ENCODE measurements around the gene TNFAIP6. TPM values are rescaled to one million over a fixed set of nuclear protein-coding genes. Genes with fewer than 3 reads are reported as not detected.

The TNFAIP6 gene
- total RNA-seq, 1 donor from 2014 or later: not detected

DNA sequence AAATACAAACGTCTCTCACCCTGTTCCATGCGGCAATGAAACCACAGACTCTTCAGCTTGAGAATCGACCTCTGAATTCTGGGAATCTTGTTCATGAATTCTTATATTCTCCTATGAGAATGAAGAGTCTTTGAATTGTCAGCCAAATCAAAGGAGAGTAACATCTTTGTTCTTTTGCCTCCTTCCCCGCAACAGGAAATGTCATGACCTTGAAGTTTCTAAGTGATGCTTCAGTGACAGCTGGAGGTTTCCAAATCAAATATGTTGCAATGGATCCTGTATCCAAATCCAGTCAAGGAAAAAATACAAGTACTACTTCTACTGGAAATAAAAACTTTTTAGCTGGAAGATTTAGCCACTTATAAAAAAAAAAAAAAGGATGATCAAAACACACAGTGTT, 21.8 kb downstream of the TNFAIP6 start:
- H3K4me1 Mint-ChIP-seq (ENCODE audit: unreplicated experiment): no peaks in the 10 kb centered on the region
- H3K4me3 Mint-ChIP-seq (ENCODE audit: unreplicated experiment): no peak overlapping the region
- H3K9me3 Mint-ChIP-seq (ENCODE audit: unreplicated experiment): no peaks in the 10 kb centered on the region
- no peak for DNase-seq (ENCODE audit: low spot score)
- peaks cover 1% of the 10 kb centered on the region for H3K27me3 Mint-ChIP-seq (ENCODE audit: unreplicated experiment)
- TF ChIP-seq, protein P1, sequence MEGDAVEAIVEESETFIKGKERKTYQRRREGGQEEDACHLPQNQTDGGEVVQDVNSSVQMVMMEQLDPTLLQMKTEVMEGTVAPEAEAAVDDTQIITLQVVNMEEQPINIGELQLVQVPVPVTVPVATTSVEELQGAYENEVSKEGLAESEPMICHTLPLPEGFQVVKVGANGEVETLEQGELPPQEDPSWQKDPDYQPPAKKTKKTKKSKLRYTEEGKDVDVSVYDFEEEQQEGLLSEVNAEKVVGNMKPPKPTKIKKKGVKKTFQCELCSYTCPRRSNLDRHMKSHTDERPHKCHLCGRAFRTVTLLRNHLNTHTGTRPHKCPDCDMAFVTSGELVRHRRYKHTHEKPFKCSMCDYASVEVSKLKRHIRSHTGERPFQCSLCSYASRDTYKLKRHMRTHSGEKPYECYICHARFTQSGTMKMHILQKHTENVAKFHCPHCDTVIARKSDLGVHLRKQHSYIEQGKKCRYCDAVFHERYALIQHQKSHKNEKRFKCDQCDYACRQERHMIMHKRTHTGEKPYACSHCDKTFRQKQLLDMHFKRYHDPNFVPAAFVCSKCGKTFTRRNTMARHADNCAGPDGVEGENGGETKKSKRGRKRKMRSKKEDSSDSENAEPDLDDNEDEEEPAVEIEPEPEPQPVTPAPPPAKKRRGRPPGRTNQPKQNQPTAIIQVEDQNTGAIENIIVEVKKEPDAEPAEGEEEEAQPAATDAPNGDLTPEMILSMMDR (IDR thresholded peaks at IDR 0.05; ENCODE audit: unreplicated experiment): no peak
- no peak overlapping the region for H3K27ac Mint-ChIP-seq (ENCODE audit: unreplicated experiment)
- H3K36me3 Mint-ChIP-seq (ENCODE audit: low read depth, unreplicated experiment): no peaks in the 10 kb centered on the region

DNA sequence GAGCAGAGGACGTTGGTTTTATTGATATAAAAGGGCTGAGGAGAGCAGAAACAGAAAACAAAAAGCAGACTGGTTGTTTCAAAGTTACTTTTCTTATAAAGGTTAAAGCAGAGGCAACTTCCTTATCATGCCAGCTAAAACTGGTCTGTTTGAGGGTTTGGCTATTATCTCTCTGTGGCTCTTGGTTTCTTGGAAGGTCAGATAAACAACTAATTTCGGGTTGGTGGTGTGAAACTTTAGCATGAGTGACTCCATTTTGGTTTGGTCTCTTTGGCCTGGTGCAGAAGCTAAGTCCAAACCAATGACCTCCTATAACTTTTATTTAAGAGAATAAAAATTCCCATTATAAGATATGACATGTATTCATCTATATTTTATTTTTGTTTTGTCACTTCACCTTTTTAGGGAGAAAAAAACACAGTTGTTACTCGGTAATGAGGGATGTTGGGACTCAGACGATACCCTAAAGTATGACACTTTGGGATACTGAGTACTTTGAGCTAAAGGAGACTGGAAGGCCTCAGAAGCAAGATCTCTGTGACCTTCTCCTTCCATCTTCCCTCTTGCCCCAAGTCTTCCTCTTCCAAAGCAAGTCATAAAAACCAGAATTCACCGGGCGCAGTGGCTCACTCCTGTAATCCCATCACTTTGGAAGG, 23.3 kb downstream of the TNFAIP6 start:
- Mint-ChIP-seq H3K27ac (ENCODE audit: unreplicated experiment) (no peak overlapping the region), H3K36me3 (ENCODE audit: low read depth, unreplicated experiment) (no peaks in the 10 kb centered on the region), H3K4me1 (ENCODE audit: unreplicated experiment) (no peaks in the 10 kb centered on the region), H3K9me3 (ENCODE audit: unreplicated experiment) (no peaks in the 10 kb centered on the region), H3K4me3 (ENCODE audit: unreplicated experiment) (no peak overlapping the region), H3K27me3 (ENCODE audit: unreplicated experiment) (peaks cover 1% of the 10 kb centered on the region)
- no peak for DNase-seq (ENCODE audit: low spot score)
- TF ChIP-seq, protein P1 (IDR thresholded peaks at IDR 0.05; ENCODE audit: unreplicated experiment): no peak

DNA sequence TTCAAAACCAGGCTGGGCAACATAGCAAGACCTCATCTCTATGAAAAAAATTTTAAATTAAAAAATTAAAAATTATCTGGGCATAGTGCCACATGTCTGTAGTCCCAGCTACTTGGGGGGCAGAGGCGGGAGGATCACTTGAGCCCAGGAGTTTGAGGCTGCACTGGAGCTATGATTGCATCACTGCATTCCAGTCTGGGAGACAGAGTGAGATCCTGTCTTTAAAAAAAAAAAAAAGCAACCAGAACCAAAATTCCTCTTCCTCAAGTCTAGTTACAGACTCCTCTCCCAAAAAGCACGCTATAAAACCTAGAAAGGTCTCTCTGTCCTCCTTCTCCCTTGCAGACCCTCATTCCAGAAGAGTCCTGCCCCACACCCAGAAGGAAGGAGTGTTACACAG, 23.9 kb downstream of the TNFAIP6 start:
- Mint-ChIP-seq H3K36me3 (ENCODE audit: low read depth, unreplicated experiment) (no peaks in the 10 kb centered on the region), H3K27ac (ENCODE audit: unreplicated experiment) (no peak overlapping the region), H3K4me1 (ENCODE audit: unreplicated experiment) (no peaks in the 10 kb centered on the region), H3K4me3 (ENCODE audit: unreplicated experiment) (no peak overlapping the region), H3K9me3 (ENCODE audit: unreplicated experiment) (no peaks in the 10 kb centered on the region), H3K27me3 (ENCODE audit: unreplicated experiment) (peaks cover 1% of the 10 kb centered on the region)
- DNase-seq (ENCODE audit: low spot score): no peak
- TF ChIP-seq, protein P1 (IDR thresholded peaks at IDR 0.05; ENCODE audit: unreplicated experiment): no peak

DNA sequence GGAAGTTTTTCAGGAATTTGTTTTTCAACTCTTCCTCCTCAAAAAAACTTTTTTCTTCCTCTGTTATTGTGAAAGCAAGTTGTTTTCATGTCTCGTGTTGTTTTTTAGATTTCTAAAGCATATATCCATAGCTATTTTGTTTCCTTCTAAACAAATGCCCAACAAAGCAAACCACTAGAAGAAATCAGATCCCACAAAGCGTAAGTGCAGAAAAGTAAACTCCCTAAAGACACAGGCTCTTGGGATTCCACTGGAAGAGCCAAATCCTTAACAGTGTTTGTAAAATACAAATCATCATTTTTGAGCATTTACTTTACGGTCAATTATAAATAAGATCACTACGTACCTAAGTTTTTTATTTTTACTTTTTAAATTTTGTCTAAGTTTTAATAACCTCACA, 30.6 kb downstream of the TNFAIP6 start:
- Mint-ChIP-seq H3K27ac (ENCODE audit: unreplicated experiment) (no peak overlapping the region), H3K4me1 (ENCODE audit: unreplicated experiment) (no peaks in the 10 kb centered on the region), H3K4me3 (ENCODE audit: unreplicated experiment) (no peak overlapping the region), H3K9me3 (ENCODE audit: unreplicated experiment) (no peaks in the 10 kb centered on the region), H3K36me3 (ENCODE audit: low read depth, unreplicated experiment) (no peaks in the 10 kb centered on the region), H3K27me3 (ENCODE audit: unreplicated experiment) (no peaks in the 10 kb centered on the region)
- TF ChIP-seq, protein P1 (IDR thresholded peaks at IDR 0.05; ENCODE audit: unreplicated experiment): no peak
- DNase-seq (ENCODE audit: low spot score): no peak

DNA sequence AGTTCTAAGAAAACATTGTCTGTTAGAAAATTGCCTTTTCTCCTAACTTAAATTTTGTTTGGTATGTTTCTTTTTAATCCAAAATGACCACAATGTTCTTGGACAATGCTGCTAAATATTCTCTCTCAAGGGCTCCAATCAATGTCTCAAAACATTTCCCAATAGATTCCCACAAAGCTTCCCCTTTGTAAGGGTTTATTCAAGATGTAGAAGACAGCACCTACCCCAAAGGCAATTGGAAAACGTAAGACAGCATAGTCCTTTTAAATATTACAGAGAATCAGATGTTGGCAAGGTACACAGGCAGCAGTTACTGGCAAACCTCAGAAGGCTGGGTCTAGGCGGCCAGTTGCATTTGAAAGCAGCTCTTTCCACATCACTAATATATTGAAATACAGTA, 34.0 kb downstream of the TNFAIP6 start:
- no peaks in the 10 kb centered on the region for H3K9me3 Mint-ChIP-seq (ENCODE audit: unreplicated experiment)
- no peak overlapping the region for H3K4me3 Mint-ChIP-seq (ENCODE audit: unreplicated experiment)
- H3K27ac Mint-ChIP-seq (ENCODE audit: unreplicated experiment): no peak overlapping the region
- no peak for DNase-seq (ENCODE audit: low spot score)
- TF ChIP-seq, protein P1 (IDR thresholded peaks at IDR 0.05; ENCODE audit: unreplicated experiment): no peak
- no peaks in the 10 kb centered on the region for H3K27me3 Mint-ChIP-seq (ENCODE audit: unreplicated experiment)
- H3K4me1 Mint-ChIP-seq (ENCODE audit: unreplicated experiment): no peaks in the 10 kb centered on the region
- H3K36me3 Mint-ChIP-seq (ENCODE audit: low read depth, unreplicated experiment): no peaks in the 10 kb centered on the region
